Mesodermal cell (in vitro differentiated cells): Measurements from ENCODE around the gene BCL6. TPM values are rescaled to one million over a fixed set of nuclear protein-coding genes. Genes with fewer than 3 reads are reported as not detected.

Source experiments
- H3K27ac ChIP-seq: 2 replicates; pipeline ENCODE4 v1.7.0; 2013; ENCODE audit warnings: mild to moderate bottlenecking, low read depth, low read length, moderate library complexity; ENCODE audit not compliant: severe bottlenecking
- H3K36me3 ChIP-seq: 2 replicates; pipeline ENCODE4 v1.7.1; 2013; ENCODE audit warnings: mild to moderate bottlenecking, low read length, moderate library complexity; ENCODE audit not compliant: control insufficient read depth, insufficient read depth
- H3K4me1 ChIP-seq: one replicate; pipeline ENCODE4 v1.7.1; 2013; ENCODE audit warnings: mild to moderate bottlenecking, low read length; ENCODE audit not compliant: insufficient read depth, control insufficient read depth, poor library complexity, severe bottlenecking
- H3K4me3 ChIP-seq: 2 replicates; pipeline ENCODE4 v1.7.0; 2013; ENCODE audit warnings: low read length, control low read depth, mild to moderate bottlenecking; ENCODE audit not compliant: insufficient read depth, poor library complexity, severe bottlenecking; ENCODE audit errors: extremely low read depth
- H3K9me3 ChIP-seq: 2 replicates; pipeline ENCODE4 v1.7.1; 2013; ENCODE audit warnings: mild to moderate bottlenecking, low read length, moderate library complexity; ENCODE audit not compliant: control insufficient read depth
- WGBS, 2 experiments: methylation state at CpG; one replicate each; pipeline ENCODE4 v1.1.5; 2013; ENCODE audit warnings: missing lambda C conversion rate in 2 of 2; ENCODE audit not compliant: insufficient coverage in 2 of 2; 5-methylcytosine and 5-hydroxymethylcytosine counted together
- polyA plus RNA-seq, 2 experiments: library from polyadenylated mRNA; stranded (reverse); fragments of 50-300 nt; gene quantifications; one replicate each; pipeline ENCODE4 v1.2.3, GENCODE V29; 2013

Gene BCL6
- polyA plus RNA-seq (2013, experiment 1 of 2) = 25.4 TPM
- 18.0 TPM for polyA plus RNA-seq (2013, experiment 2 of 2)

DNA sequence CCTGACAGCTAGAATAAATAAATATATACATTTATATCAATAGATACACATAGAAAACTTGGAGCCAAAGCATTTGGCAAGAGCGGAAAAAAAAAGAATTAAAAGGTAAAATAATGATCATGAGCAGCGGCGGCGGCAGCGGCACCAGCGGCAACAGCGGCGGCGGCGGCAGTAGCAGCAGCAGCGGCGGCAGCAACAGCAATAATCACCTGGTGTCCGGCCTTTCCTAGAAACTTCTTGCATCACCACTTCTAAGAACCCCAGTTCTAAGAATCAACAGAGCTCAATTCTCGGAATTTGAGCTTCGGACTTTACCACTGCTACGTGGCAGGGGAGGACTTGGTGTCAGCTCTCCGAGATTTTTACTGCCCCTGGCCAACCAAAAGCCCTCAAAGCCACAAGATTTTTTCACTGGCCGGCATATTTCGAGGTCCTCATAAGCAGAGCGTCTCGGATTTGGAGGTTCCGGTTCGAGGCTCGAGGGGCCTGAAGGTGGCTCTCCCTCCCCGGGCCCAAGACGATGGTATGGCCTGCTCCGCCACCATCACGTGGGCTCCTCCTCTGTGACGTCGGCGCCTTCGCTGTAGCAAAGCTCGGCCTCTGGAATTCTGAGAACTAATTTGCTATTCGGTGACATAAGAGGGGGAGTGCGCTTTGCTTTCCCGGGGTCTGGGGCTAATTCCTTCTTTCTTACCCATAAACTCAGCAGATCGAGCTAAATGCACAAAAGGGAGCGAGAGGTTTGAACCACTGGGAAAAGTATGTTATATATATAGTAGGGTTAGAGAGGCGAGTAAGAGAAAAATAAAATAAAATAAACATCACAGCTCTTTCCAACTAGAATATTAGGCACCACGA, at the start of gene BCL6:
BCL6 (minus strand) TSS at position 268 of the 858 bp plus-strand sequence. CDS start 11,775 bp downstream, outside the sequence.
- no peaks in the 10 kb centered on the region for H3K9me3 ChIP-seq
- peak within 1 kb of the TSS; percentile 66 for H3K4me3 ChIP-seq
- no peaks in the 10 kb centered on the region for H3K36me3 ChIP-seq
- WGBS, 2 experiments = 0% methylated on average over 17 to 24 of the region's 40 CpGs
- peaks cover 26% of the 10 kb centered on the region for H3K4me1 ChIP-seq
- peak within 1 kb of the TSS; percentile 100 for H3K27ac ChIP-seq

DNA sequence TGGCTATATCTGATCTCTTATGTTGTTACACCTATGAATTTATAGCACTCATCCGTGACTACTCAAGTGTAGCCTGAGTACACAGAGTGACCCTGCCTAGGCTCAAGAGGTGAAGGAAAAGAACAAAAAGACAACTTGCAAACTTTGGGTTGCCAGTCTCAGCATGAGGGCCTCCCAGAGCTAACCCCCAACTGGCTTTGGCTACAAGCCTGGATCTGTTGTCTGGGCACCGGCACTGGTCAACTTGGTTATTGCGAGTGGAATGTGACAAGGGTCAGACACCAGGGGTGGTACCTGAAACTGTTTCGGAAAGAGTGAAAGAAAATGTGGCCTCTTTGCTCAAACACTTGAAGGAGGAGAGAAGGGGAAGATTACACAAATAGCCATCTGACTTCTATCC, 49.5 kb upstream of the BCL6 start:
- Histone ChIP-seq H3K36me3 (no peaks in the 10 kb centered on the region), H3K4me3 (no peak overlapping the region), H3K4me1 (no peaks in the 10 kb centered on the region), H3K9me3 (no peaks in the 10 kb centered on the region), H3K27ac (no peak overlapping the region)
- WGBS, 2 experiments = 79 to 96% methylated on average over 4 of the region's 4 CpGs

DNA sequence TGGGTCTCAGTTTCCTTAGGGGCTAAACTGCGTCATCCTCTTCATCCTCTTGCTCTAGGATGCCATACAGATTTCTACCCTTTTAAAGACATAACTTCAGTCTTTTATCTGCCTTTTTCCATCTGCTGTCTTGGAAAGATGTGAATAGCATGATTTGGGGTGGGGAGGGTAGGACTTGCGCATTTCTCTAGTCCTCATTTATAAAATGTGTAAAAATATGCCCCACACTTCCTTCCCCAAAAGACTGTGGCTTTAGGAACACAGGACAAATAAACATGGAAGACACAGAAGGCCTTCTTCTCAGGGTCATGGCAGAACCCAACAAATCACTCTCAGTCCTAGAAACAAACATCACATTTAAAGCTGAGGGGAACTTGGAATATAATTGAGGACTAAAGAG, 48.4 kb upstream of the BCL6 start:
- Histone ChIP-seq H3K27ac (no peak overlapping the region), H3K4me3 (no peak overlapping the region), H3K36me3 (no peaks in the 10 kb centered on the region), H3K9me3 (no peaks in the 10 kb centered on the region), H3K4me1 (no peaks in the 10 kb centered on the region)
- WGBS, 2 experiments = 80% methylated on average over 1 of the region's 2 CpGs; no CpG with 5 or more reads in 1 of the 2 experiments

GRCh38 chr3:187792521-187792920, 47.3 kb upstream of the BCL6 start:
- H3K9me3 ChIP-seq = no peaks in the 10 kb centered on the region
- H3K36me3 ChIP-seq = no peaks in the 10 kb centered on the region
- no peak overlapping the region for H3K27ac ChIP-seq
- no peaks in the 10 kb centered on the region for H3K4me1 ChIP-seq
- 60 to 100% methylated on average over 1 to 2 of the region's 3 CpGs for WGBS, 2 experiments
- H3K4me3 ChIP-seq = no peak overlapping the region

- WGBS, 2 experiments = 79 to 83% methylated on average over 2 of the region's 3 CpGs
- Histone ChIP-seq H3K27ac (no peak overlapping the region), H3K4me3 (no peak overlapping the region), H3K9me3 (no peaks in the 10 kb centered on the region), H3K4me1 (no peaks in the 10 kb centered on the region), H3K36me3 (no peaks in the 10 kb centered on the region)
These were observed 44.6 kb upstream of the BCL6 start for GRCh38 chr3:187789872-187790271.

GRCh38 chr3:187788984-187789857, 44.0 kb upstream of the BCL6 start:
- WGBS, 2 experiments = 83 to 100% methylated on average over 2 to 3 of the region's 5 CpGs
- Histone ChIP-seq H3K9me3 (no peaks in the 10 kb centered on the region), H3K36me3 (no peaks in the 10 kb centered on the region), H3K27ac (no peak overlapping the region), H3K4me1 (no peaks in the 10 kb centered on the region), H3K4me3 (no peak overlapping the region)

- H3K4me3 ChIP-seq = no peak overlapping the region
- no peaks in the 10 kb centered on the region for H3K36me3 ChIP-seq
- 64 to 83% methylated on average over 1 to 2 of the region's 2 CpGs for WGBS, 2 experiments
- H3K4me1 ChIP-seq = no peaks in the 10 kb centered on the region
- H3K27ac ChIP-seq = peak overlapping the region; percentile 36
- H3K9me3 ChIP-seq = no peaks in the 10 kb centered on the region
These were observed 37.8 kb upstream of the BCL6 start for GRCh38 chr3:187783098-187783497.

- H3K9me3 ChIP-seq = no peaks in the 10 kb centered on the region
- H3K36me3 ChIP-seq = no peaks in the 10 kb centered on the region
- 71% methylated on average over 1 of the region's 3 CpGs; no CpG with 5 or more reads in 1 of the 2 experiments for WGBS, 2 experiments
- H3K27ac ChIP-seq = no peak overlapping the region
- no peaks in the 10 kb centered on the region for H3K4me1 ChIP-seq
- no peak overlapping the region for H3K4me3 ChIP-seq
These were observed 36.7 kb upstream of the BCL6 start for GRCh38 chr3:187782006-187782405.

GRCh38 chr3:187781001-187781400, 35.7 kb upstream of the BCL6 start:
- no peaks in the 10 kb centered on the region for H3K4me1 ChIP-seq
- WGBS, 2 experiments = no CpG with 5 or more reads among the region's 2 CpGs
- no peak overlapping the region for H3K27ac ChIP-seq
- no peaks in the 10 kb centered on the region for H3K36me3 ChIP-seq
- H3K4me3 ChIP-seq = no peak overlapping the region
- no peaks in the 10 kb centered on the region for H3K9me3 ChIP-seq

DNA sequence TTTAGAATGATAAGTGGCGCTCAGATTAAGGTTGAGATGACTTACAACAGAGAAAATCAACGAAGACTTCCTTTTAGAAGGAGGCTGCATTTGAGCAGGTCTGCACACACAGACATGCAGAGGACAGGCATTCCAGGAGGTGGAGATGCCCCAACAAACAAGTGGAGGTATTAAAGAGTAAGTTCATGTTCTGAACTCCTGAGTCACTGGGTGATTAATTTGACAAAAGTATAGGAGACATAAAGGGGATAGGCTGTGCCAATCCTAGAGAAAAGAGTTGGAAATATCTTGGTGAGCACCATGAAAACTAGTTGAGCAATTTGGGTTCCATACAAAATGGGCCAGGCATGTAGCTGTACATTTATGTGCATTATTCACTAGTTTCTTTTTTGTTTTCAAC, 33.5 kb upstream of the BCL6 start:
- H3K9me3 ChIP-seq = no peaks in the 10 kb centered on the region
- no peak overlapping the region for H3K4me3 ChIP-seq
- H3K36me3 ChIP-seq = no peaks in the 10 kb centered on the region
- no peak overlapping the region for H3K27ac ChIP-seq
- WGBS, 2 experiments = 89 to 96% methylated on average over 2 of the region's 2 CpGs
- H3K4me1 ChIP-seq = no peaks in the 10 kb centered on the region
